HG03097 (cell line): ENCODE measurements around the gene TRIM60.
"Not testable (repeated sequence)": the region's sequence is repeated elsewhere in the genome, so short reads cannot be mapped to it uniquely, and the experiment has no call there.

Experiments
- ATAC-seq: cut with Tn5 transposase; IDR thresholded peaks from one replicate; pipeline ENCODE4 v1.9.1; 2021; ENCODE audit not compliant: unreplicated experiment, low FRiP score

TRIM60 gene

DNA sequence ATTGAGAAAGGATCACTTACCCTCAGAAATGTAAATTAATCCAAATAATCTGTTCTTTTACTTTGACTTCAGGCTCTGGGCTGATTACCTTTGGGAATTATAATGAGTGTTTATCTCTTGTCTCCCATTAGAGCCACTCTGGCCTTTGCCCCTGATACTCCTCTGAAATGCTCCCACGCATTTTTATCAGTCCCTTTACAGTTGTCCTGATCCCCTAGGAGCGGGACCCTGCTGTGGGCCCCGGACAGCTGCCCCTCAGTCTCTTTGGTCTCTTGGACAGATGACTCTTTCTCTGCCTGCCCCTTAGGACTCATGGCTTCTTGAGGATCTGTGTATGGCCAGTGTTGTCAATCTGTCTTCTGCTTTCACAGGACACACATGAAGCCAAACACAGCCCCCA lies 20.8 kb downstream of the TRIM60 start:
- no peak for ATAC-seq

DNA sequence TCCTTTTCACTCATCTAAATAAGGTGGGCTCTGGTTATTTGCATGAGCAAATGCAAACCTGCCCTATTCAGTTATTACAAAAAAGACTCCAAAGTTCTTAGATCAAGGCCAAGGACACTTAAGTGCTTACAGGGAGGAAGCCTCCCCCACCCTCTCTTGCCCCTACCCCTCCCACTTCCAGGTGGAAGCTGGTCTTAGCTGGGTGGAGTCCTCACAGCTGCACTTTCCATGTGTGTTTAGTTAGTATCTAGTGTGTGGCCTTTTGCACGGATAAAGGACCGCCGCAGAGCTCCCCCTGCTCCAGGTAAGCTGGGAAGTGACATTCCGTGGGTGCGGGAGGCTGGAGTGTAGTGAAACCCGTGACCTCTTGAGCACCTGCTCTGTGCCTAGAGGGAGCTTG lies 21.8 kb downstream of the TRIM60 start, which contains the start of gene TRIM75:
Gene TRIM75, plus strand, starts transcription at position 222 of the 400 bp plus-strand sequence. CDS start 5,282 bp downstream, outside the sequence.
- ATAC-seq: no peak

- ATAC-seq: no peak
These were observed 23.8 kb downstream of the TRIM60 start for GRCh38 chr4:165055601-165056000.

DNA sequence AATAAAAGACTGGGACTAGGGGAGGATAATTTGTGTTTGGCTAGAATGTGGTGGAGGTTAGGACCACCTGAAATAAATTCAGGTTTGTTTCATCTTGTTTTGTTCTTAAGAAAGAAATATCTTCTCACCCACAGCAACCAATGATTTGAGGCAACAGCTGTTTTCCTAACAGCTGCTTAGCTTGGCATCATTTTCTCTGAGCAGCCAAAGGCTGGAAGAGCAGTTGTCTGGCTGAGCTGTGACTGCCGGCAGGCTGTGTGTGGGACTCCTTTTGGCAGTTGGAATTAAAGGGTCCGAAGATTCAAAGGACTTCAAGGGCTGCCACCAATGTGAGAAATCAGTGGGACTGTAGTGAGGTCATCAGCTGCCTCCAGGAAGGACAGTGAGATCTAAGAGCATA lies 26.9 kb downstream of the TRIM60 start:
- no peak for ATAC-seq

GRCh38 chr4:165059386-165059785 lies 27.6 kb downstream of the TRIM60 start:
- ATAC-seq: no peak

DNA sequence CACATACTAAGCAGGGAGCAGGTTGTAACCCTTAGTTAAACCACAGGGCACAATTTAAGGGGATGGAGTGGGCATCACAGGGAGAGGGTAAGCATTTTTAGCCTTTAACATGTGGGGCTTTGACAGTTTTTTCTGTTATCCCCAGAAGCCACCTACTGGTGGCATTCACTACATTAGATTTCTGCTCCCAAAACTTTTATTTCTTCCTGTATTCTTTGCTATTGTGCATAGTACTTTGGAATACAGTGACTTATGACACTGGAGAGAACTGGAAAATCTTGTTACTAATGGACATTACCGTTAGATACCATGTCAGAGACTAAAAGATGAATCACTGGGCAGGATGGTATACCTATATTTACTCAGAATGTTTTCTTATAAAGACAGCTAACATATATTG lies 29.1 kb downstream of the TRIM60 start:
- no peak for ATAC-seq

DNA sequence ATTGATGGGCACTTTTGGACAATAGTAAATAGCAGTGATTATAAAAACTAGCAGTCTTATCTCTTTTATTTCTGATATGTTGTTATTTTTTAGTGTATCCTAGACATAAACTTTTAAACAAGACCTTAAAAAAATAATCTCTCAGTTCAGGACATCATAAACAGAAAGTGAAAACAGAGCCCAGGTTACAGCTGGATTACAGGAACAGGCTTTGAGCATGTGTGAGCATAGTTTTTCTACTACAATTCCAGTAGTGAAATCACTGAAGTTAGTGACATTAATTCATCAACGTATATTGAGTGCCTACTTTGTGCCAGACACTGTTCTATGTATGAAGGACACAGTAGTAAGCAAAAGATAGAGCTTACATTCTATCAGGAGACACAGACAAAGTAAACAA lies 38.8 kb downstream of the TRIM60 start:
- ATAC-seq: no peak

DNA sequence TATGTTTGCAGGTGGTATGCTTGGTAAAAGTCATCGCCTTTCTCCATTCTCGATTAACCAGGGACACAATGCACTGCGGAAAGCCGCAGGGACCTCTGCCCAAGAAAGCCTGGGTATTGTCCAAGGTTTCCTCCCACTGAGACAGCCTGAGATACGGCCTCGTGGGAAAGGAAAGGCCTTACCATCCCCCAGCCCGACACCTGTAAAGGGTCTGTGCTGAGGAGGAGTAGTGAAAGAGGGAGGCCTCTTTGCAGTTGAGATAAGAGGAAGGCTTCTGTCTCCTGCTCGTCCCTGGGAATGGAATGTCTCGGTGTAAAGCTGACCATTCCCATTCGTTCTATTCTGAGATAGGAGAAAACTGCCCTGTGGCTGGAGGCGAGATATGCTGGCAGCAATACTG lies 41.5 kb downstream of the TRIM60 start:
- not testable (repeated sequence) for ATAC-seq

GRCh38 chr4:165077034-165077578 lies 45.3 kb downstream of the TRIM60 start:
- ATAC-seq: no peak

GRCh38 chr4:165079476-165079875 lies 47.7 kb downstream of the TRIM60 start:
- no peak for ATAC-seq

GRCh38 chr4:165084787-165085186 lies 53.0 kb downstream of the TRIM60 start:
- ATAC-seq: not testable (repeated sequence)

DNA sequence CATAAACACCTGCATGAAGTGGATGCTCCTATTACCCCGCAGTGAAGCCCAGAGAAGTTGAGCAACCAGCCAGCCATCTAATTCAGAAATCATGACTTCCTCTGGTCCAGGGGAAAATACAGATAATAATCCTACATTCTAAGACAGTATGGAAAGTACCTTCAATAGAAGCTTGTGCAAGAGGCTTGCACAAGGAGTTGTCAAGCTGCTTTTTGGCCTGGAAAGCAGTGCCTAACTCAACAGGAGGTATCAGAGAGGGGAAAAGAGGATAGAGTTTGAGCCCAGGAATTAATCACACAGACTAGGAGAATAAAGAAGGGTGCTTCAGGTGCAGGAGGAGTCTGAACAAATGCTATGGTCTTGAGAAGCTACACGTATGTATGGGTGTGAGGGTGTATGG lies 54.1 kb downstream of the TRIM60 start:
- no peak for ATAC-seq

DNA sequence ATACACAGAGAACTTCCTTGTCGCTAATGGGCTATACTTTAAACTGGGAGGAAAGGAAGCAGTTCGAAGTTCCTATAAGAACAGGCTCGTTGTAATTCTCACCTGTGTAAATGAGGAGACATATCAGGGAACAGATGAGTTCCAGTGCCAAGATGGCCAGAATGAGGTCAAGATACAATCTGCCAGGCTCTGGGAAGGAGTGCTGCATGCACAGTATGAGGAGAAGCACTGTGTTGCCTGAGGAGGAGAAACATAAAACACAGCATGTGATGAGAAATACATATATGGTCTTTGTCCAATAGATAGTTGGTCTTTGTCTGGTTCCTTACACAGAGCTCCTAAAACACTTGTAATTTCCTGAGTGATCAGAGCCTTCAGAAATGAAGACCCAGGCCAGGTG lies 56.6 kb downstream of the TRIM60 start:
- ATAC-seq: no peak
